Activated CD8-positive, alpha-beta memory T cell treated with anti-CD3 and anti-CD28 coated beads for 24 hours (primary cell): ENCODE data around the gene GRM5.
"Not testable (repeated sequence)": the region's sequence is repeated elsewhere in the genome, so short reads cannot be mapped to it uniquely, and the experiment has no call there.

ENCODE experiments used
- DNase-seq: peaks from one replicate; pipeline ENCODE4 v3.0.0-alpha.2; 2020

GRM5 gene

DNA sequence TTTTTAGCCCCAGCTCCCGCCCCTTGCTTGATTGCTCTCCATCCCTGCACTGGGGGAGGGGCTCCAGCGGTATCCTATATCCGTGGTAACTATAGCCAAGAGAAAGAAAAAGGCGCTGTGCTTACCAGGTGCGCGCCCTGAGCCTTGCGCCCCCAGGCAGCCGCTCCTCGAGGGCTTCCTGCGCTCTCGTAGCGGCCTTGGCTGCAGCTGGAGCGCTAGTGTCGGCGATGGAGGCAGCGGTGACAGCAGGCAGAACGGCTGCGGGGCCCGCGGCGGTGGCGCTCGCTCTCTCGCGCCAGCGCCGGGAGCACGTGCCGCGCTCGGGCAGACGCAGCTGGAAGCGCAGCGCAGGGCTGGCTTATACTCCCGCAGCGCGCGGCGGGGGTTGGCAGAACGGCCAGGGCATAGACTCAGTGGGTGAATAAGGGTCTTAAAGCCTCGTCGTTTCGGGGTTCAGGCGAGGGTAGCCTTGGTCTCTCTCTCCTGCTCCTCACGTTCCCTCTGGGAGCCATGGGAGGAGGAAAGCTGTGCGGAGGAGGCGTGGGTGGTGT is at the start of gene GRM5:
Gene GRM5 (minus strand): TSS at position 332 of the 551 bp plus-strand sequence. CDS start 18,110 bp downstream, outside the sequence.
- DNase-seq, result not testable (repeated sequence)

DNA sequence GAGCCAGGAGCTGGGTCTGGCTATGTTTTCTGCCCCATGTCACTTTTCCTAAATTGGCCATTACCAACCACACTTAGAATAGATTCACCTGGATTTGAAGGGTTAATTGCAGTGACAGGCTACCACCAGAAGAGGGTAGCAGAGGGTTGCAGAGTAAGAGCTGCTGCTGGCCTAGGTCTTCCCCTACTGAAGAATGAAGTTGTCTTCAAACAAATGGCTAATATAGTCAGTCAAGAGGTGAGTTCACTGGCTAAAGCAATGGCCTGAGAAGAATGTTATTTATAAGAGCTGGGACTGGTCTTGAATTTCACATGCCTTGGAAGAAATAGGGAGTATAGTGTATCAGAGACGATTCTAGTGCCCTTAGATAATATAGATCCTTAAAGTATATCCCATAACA is 32.2 kb upstream of the GRM5 start:
- not testable (repeated sequence) for DNase-seq

DNA sequence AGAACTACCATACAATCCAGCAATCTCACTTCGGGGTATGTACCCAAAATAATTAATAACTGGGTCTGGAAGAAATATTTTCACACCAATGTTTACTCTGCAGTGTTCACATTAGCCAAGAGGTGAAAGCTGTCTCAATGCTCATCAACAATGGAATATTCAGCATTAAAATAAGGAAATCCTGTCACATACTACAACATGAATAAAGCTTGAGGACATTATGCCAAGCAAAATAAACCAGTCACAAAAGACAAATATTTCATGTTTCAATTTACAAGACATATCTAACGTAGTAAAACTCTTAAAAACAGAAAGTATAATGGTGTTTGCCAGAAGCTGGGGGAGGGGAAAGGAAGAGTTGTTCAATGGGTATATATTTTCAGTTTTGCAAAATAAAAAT is 28.0 kb upstream of the GRM5 start:
- DNase-seq, result not testable (repeated sequence)

DNA sequence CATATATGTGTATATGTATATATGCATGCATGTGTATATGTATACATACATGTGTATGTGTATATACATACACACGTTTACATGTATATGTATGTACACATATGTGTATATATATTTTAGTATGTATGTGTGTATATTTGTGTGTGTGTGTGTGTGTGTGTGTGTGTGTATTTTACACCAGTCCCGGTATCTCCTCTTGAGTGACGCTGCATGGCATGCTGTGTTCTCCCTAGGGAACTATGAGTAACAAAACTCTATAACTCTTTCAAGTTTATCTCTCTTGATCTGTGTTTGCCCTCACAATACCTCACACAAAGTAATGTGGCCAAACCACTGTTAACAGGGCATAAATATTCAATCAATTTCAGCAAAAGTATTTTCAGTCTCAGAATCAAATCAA is 19.2 kb upstream of the GRM5 start:
- not testable (repeated sequence) for DNase-seq

DNA sequence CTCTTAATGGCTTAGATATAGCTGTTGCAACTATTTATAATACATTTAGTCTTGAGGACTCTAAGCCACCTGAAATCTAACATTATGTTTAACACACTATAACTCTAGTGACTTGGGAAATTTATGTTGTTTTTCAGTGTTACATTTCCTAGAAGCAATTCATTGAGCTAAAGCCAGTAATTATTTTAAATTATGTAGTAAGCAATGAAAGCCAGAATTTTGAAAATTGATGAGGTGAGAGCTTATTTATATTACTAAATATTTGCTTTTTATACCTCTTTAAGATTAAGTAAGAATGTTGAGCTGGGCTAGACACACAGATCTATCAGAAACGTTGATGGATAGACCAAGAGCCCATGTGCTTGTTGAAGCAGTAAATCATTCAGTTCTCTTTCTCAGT is 5.1 kb upstream of the GRM5 start:
- DNase-seq, result not testable (repeated sequence)

DNA sequence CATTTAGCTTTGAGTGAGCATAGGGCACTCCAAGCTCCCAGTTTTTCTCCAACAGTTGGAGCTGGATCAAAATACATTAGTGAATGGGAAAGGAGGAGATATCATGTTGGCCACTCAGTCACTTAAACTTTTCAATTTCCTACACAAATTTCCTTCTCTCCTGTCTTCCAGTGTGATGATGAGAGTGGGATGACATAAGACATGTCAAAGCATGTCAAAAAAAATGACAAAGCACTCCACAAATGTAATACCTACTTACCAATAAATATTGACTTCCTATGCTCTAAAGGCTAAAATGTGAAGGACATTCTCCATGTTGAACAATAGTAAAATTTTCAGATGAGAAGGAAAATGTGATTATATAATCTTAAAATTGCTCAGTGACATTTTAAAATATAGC is 1.5 kb upstream of the GRM5 start:
- DNase-seq, result no peak

DNA sequence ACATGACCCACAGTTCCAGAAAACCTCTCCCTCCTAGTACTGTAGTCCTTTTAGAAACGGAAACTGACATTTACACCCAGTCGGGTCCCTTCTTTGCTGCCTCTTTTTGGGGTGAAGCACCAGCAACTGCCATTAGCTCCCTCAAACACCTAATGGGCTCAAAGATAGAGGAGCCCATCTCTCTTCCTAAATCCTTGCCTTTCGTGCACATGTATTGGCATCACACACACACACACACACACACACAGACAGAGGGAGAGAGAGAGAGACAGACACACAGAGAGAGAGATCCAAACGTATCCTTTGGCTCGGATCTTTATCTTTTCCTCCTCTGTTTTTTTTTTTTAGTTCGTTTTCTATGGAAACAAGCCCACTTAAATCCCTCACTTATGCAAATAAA is 716 bp downstream of the GRM5 start:
- DNase-seq, result no peak

DNA sequence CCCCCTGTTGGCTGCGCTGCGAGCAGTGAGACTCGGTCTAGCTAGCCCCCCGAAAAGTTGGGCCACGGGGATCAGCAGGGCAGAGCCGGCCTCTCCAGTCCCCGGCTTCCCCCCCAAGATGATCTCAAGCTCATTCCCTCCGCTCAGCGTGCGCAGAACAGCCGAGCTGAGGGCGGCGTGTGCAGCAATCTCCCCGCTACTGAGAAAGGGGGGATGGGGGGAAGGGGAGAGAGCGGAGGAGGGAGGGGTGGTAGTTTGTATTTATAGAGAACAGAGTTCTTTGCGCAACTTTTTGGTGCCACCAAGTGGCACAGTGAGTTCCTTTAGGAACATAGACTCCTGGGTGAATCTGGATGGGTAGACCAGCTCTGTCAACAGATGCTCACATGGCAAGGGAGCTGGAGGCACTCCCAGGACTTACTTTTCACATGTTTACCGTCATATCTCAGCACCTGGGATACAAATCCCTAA is 2.3 kb downstream of the GRM5 start:
- not testable (repeated sequence) for DNase-seq

DNA sequence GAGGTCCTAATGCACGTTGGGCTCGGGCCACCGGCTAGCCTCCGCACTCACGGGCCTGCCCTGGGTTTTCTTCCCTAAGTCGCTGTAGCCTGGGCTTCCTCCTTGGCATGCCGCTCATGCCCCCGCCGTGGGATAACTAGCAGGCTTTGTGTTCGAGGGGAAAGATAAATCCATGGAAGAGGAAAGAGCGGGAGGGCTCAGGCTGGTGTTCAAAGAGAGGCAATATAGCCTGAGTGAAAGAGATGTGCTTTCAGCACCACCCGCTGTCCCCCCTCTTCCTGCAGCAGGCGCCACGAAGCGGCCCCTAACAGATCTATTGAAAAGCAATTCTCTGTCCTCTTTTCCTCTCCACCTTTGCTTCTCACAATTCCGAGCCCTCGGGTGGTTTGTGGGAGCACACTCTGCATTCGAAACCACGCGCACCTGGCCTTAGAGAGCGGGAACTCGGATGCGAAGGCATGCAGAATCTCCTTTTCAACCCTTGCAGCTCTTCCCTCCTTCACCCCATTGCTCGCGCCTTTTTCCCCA is 2.9 kb downstream of the GRM5 start:
- not testable (repeated sequence) for DNase-seq

DNA sequence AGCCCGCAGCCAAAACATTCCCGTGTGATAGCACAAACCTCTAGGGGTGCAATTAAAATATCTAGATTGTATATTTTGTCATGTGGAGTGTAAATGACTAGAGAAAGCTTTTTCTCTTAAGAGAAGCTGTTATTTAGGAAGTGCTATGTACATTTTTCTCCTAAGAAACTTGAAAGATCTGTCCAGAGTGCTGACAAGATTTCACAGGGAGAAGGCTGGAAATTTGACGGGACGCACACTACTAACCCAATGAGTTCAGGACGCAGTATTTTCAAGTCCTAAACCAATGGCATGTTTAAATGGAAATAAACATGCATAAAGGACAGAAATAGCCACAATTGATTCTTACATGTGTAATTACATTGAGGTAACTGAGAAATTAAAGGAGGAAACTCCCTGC is 3.9 kb downstream of the GRM5 start:
- not testable (repeated sequence) for DNase-seq

DNA sequence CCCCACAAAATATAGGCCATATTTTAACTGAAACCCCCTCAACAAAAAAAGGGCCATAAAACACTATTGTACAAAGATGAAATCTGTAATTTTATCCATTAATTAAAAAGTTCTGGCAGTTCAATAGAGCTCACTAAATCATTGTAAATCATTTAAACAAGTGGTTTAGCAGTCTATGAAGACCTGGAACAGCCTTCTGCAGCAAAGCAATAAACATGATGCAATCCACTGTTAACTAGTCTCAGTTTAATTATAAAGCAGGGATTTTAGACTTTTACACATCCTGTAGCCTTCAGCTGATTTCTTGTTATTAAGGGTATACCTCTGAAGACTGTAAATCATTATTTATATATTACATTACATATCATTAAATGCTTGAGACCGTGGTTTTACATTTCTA is 8.4 kb downstream of the GRM5 start:
- DNase-seq, result not testable (repeated sequence)

DNA sequence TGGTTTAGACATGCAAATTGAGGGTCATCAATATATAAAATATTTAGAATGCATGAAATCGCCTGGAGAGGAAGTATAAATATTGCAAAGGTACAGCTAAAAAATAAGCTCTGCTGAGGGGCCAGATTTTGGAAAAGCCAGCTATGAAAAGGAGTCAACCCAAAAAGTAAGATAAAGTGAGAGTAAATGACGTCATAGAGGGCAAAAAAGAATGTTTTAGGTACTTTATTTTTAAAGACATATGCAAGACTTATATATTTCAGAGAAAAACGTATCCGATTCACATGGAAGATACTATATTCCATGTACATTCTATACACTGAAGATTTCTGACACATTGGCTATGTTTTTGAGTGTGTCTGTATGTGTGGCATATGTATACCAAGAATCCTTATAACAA is 13.6 kb downstream of the GRM5 start:
- DNase-seq, result no peak

DNA sequence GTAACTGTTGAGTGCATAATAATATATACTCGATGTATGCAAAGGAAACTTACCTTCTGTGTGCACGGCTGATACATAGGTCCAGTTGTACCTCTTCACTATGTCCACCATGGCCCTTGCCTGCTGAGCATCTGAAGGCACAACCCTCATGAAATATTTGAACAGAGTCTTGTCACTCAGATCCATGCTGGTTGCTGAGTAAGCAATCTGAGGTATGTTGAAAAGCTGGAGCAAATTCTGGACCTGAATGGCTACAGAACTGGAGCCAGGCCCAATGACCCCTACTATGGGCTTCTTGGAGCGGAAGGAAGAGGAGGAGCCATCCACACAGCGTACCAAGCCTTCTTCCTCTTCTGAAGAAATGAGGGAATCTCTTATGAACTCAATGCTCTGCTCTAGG is 18.6 kb downstream of the GRM5 start:
- DNase-seq, result not testable (repeated sequence)

DNA sequence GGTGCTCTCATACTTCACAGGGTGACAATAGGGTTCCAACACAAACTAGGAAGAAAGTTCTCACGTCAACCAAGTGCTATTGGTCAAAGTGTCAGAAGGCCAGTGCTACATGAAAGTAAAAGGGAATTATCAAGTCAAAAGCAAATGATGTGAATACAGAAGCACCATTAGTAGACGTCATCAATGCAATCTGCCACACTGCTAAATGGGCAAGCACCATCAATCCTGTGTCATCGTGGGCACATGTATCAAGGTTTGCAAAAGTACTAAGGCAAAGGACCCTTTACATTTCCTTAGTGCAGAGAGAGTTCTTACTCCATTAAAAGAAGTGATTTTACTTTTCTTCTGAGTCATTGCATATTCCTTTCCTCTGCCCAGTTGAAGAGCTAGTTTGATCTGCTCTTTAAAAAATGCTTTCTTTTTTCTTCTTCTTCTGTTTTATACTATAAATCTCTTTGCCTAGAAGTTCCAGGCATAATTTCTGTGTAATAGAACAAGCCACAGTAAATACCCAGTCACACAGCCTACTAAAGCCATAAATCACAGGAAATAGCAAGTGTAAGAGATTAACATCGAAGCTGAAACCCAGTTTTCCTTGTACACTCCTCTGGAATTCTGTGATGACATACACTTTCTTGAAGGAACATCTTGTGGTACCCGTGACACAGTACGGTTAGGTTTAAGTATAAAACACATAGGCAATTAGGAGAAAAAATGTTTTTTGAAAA is 21.8 kb downstream of the GRM5 start:
- not testable (repeated sequence) for DNase-seq

DNA sequence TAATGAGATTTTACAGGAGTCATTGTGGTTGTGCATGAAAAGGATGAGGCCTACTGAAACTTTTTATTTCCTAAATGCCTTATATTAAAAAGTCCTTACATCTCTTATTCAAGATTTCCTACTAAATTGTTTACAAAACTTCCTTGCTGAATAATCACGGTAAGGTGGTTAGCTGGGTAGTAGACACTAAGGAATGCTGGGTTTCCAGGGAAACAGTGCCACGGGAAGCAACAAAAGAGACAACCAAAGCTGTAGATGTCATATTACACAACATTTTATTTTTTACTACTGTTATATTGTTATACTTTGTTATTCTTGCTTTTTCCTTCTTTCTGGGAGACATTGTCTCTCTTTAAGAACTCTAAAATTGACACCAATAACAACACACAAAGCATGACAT is 36.1 kb downstream of the GRM5 start:
- not testable (repeated sequence) for DNase-seq

DNA sequence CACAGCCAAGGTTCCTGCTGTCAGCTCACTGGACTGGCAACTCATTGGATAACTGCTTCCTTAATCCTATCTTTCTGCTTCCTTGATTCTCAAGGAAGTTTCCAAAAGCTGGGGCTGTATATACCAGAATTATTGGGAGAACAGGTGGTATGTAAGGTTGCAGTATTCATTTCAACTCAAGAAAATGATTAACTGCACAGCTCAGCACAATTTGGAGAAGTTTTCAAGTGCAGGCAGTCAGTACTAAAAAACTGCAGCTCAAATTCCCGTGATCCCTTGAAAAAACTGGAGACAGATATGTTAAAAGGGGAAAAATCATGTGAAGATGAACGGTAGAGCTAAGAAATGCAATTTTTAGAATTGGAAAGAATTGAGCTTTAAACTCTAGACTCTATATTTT is 44.4 kb downstream of the GRM5 start:
- no peak for DNase-seq

DNA sequence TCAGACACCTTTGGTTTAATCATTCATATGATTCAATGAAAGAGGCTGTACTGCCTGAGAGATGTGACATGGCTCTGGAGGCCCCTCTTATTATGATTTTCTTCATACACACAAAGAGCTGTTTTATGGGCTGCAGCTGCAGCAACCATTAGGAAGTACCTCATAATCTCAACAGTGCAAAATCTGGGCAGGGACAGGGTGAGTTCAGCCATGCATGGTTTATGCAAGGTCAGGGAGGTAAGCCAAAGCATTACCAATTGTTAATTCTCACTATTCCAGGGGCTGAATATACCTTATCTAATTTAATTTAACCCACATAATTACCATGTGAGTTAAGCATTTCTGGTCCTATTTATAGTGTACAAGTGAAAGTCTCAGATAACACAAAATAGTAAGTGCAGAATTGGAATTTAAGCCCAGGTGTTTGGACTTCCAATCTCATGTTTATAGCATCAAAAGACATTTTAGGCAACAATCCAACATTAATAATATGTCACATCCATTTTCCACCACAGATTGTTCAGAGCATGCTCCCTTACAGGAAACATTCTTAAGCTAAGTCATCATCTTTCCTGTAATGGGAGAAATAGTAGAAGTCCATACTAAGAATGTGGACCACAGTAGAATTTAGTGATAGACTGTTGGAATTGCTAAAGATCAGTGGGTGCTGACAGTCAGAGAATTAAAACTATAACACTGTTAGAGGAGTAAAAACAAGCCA is 45.8 kb downstream of the GRM5 start:
- not testable (repeated sequence) for DNase-seq

DNA sequence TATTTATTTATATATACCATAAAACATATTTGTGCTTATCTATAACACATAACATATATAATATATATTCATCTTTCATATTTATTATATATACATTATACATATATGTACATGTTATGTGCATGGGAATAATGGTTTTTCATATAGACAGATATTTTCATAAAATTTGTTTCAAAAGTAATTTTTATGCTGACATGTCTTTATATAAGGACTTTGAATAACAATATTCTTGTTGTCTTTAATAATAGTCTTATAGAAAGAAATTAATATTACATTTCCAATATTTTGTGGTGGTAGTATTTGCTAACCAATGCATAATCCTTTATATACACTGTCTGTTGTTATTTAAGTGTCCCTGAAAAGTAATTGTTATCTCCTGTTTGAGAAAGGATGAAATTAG is 49.6 kb downstream of the GRM5 start:
- DNase-seq, result no peak

DNA sequence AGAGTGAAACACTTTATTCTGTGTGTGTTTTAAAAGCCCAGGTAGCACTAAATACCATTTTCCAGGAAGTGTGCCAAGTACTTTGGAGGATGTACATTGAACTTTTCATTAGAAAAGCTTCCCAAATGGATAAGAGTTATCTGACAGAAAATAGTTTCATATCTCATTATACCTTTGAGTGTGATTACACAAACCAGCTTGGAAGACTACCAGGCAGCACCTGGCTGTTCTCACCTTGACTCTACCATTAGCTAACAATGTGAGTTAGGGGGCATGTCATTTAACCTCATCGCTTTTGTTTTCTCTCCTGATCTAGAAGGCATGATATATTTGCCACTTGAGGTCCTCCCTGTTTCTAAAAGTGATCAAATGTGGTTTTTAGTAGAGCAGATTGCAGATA is 50.2 kb downstream of the GRM5 start:
- no peak for DNase-seq

DNA sequence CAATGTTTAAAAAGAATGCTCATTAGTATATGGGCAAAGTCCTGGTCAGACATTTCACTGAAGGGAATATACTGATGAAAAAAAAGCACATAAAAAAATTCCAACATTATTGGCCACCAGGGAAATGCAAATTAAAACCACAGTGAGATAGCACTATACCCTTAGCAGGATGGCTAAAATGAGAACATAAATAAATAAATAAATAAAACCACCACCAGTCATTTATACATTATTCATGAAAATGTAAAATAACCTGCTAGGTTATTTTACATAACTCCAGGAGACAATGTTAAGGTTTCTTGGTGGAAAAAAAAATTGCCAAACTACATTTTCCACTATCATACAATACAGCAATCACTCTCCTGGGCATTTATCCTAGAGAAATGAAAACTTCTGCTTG is 64.9 kb downstream of the GRM5 start:
- not testable (repeated sequence) for DNase-seq

DNA sequence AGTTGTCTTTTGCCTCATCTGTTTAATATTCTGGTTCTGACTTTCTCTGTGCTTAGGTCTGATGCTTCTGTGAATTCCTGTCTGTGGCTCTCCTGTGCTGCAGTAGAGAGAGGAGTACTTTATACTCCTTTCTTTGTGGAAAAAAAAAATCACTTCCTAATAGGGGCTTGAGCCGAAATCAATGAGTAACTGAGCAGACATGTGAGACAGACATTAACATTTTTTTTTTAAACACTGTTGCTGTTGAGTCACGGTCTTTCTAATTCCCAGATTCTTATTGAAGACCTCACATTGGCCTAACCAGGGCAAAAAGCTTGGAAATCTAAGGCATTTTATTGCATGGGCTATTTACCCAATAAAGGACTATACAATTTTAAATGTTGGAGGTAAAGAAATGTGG is 86.1 kb downstream of the GRM5 start:
- DNase-seq, result no peak

DNA sequence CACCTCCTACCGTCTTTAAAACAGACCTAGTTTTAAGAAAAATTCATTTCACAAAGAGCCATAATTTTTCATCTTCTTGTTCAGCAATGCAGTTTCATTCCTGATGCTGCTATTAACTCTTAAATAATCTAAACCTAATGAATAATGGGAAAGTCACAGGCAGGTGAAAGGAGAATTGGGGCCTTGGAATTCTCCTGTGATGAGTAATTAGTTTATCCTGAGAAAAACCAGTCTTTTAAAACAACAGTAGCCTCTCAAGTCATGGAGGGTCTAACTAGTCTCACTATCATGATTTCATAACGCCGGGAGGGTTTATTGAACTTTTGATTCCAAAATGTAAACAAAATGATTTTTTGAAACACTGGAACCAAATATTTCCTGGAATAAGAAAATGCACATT is 86.8 kb downstream of the GRM5 start:
- not testable (repeated sequence) for DNase-seq

DNA sequence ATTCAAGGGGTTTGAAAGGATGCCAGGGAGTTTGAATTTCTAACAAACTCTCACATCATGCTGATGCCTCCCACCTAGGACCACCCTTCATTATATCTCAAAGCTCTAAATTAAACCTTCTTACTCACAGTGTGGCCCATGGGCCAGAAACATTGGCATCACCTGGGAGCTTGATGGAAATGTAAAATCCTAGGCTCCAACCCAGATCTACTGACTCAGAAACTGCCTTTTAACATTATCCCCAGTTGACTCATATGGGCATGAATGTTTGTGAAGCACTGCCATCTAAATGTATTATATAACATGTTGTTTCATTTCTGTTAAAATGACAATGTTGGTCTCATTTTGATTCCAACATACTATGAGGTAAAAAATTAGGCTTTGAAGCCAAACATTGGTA is 90.3 kb downstream of the GRM5 start:
- DNase-seq, result not testable (repeated sequence)

DNA sequence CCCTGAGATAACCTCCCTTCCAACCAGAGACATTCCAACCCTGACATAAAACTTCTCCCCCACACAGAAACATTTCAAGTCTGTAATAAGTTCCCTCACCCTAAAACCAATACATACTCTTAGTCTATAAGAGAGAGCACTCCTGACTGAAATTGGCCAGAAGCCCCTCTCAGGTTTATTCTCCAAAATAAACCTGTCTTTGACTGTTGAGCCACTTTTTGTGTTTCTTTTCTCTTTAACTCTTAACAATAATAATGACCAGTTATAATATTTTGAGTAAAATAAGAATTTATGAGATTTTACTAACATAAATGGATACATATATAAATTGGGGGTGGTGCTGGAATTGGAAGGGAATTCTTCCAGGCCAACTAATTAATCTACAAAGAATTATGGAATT is 93.6 kb downstream of the GRM5 start:
- DNase-seq, result no peak
